GM10248 (cell line): ENCODE data around the gene NR2C2AP.

Experiments used
- CTCF ChIA-PET: fragments of 300-600 bp; sonication (Branson Sonifier 250); formaldehyde crosslinking; extraction: SDS; loops from one replicate; lab custom pipeline; 2021; ENCODE audit warnings: antibody characterized with exemption; lab: Yijun Ruan, JAX
- POLR2A ChIA-PET: fragments of 350-650 bp; sonication (Branson Sonifier 250); formaldehyde crosslinking; extraction: SDS; loops from one replicate; lab custom pipeline; 2020; ENCODE audit warnings: antibody characterized with exemption; lab: Yijun Ruan, JAX
- DNase-seq: peaks from one replicate; pipeline ENCODE4 v3.0.0; 2012; ENCODE audit errors: extremely low spot score
- TF ChIP-seq, protein P1 (sequence below): IDR thresholded peaks from 2 replicates; pipeline ENCODE4 v1.5.1; 2012; ENCODE audit warnings: mild to moderate bottlenecking, low read depth; ENCODE audit errors: extremely low read depth, missing control alignments, control extremely low read depth

Gene NR2C2AP

DNA sequence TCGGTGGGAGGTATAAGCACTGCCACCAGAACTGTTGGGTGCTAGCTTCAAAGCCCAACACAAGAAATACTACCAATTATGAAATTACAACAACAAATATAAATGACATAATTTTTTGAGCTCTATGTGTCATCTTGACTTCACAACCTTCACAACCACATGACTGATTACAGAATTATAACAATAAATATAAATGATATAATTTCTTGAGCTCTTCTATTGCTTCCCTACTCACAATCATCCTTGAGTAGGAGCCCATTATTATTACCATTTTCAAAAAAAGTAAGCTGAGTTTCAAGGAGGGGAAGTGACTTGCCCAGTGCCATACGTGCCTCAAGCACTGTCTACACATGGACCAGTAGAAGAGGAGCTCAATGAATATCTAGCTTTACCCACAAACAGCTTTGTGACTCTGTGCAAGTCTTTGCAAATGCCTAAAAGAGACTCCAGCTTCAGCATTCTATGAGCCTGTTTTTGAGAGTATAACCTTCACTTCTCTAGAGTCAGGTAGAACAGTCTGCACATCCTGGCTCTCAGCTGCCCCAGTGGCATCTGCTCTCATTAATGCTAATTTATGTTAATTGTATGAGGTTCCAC, 31.1 kb upstream of the NR2C2AP start:
- TF ChIP-seq, protein P1, sequence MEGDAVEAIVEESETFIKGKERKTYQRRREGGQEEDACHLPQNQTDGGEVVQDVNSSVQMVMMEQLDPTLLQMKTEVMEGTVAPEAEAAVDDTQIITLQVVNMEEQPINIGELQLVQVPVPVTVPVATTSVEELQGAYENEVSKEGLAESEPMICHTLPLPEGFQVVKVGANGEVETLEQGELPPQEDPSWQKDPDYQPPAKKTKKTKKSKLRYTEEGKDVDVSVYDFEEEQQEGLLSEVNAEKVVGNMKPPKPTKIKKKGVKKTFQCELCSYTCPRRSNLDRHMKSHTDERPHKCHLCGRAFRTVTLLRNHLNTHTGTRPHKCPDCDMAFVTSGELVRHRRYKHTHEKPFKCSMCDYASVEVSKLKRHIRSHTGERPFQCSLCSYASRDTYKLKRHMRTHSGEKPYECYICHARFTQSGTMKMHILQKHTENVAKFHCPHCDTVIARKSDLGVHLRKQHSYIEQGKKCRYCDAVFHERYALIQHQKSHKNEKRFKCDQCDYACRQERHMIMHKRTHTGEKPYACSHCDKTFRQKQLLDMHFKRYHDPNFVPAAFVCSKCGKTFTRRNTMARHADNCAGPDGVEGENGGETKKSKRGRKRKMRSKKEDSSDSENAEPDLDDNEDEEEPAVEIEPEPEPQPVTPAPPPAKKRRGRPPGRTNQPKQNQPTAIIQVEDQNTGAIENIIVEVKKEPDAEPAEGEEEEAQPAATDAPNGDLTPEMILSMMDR: no peak
- no peak for DNase-seq
- ChIA-PET CTCF (interaction anchor here (1.6 to 2.4 kb wide), 2 partner anchors 9 to 60 kb away, joined by 4 to 20 read pairs; no protein-coding TSS in a partner anchor), POLR2A (interaction anchor here (0.6 kb wide), 1 partner anchor 219 kb away, joined by 3 read pairs; no protein-coding TSS in a partner anchor)

DNA sequence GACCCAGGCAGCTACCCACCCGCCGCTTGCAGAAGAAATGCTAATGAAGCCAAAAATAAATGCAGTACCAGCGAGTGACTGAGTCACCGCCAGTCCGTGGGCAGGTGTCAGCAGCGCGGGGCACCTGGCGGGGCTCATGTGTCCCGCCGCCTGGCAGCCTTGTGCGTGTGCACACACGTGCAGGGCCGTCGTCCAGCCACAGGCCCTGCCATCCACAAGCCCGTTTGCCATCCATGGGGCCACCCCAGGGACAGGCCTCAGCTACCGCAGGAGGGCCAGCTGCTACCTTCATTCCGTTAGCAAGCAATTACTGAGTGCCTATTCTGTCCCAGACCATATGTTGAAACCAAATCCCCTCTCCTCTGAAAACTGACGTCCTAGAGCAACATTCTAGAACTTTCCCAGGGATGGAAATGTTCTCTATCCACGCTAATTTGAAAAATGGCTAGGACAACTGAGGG, 29.1 kb upstream of the NR2C2AP start:
- POLR2A ChIA-PET: no interaction called here
- CTCF ChIA-PET: no interaction called here
- TF ChIP-seq, protein P1: no peak

DNA sequence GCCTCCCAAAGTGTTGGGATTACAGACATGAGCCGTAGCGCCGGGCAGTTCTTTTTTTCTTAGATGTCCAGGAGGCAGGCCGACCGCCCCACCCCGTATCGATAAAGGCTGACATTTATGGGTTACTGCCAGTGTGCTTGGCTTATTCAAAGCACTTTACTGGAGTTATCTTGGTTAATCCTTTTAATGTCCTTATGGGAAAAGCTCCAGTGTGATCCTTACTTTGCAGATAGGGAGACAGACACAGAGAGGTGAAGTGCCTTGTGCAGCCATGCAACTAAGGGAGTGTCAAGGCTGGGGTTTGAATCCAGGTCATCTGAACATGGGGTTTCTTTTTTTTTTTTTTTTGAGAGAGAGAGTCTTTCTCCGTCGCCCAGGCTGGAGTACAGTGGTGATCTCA, 27.8 kb upstream of the NR2C2AP start:
- TF ChIP-seq, protein P1: no peak
- ChIA-PET CTCF (interaction anchor here (1.2 kb wide), 1 partner anchor 10 kb away, joined by 3 read pairs; no protein-coding TSS in a partner anchor), POLR2A (no interaction called here)
- no peak for DNase-seq

More for the DNA sequence above, 29.1 kb upstream of the NR2C2AP start:
- no peak for DNase-seq

DNA sequence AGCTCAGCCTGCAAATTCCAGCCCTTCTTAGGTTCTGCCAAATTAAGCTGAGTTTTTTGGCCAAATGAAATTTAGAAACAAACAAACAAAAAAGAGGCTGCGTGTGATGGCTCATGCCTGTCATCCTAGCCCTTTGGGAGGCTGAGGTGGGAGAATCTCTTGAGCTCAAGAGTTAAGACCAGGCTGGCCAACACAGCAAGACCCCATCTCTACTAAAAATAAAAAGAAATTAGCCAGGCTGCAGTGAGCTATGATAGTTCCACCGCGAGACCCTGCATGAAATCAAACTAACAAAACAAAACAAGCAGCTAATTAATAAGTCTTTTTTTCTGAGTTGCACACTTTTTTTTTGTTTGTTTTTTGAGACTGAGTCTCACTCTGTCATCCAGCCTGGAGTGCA, 26.5 kb upstream of the NR2C2AP start:
- TF ChIP-seq, protein P1: no peak
- CTCF ChIA-PET: interaction anchor here (0.9 to 1.3 kb wide), 2 partner anchors 29 to 84 kb away, joined by 3 read pairs; no protein-coding TSS in a partner anchor
- DNase-seq: no peak
- POLR2A ChIA-PET: no interaction called here

DNA sequence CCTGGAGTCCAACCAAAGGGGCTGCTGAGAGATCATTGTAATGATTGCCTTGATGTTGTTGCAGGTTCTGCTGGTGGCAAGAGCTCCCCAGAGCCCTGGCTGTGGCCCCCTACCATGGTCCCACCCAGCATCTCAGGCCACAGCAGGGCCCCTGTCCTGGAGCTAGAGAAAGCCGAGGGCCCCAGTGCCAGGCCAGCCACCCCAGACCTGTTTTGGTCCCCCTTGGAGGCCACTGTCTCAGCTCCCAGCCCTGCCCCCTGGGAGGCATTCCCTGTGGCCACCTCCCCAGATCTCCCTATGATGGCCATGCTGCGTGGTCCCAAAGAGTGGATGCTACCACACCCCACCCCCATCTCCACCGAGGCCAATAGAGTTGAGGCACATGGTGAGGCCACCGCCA, 24.0 kb upstream of the NR2C2AP start:
- CTCF ChIA-PET: interaction anchor here (1.2 to 1.4 kb wide), 2 partner anchors 19 to 44 kb away, joined by 3 read pairs; no protein-coding TSS in a partner anchor
- POLR2A ChIA-PET: no interaction called here

DNA sequence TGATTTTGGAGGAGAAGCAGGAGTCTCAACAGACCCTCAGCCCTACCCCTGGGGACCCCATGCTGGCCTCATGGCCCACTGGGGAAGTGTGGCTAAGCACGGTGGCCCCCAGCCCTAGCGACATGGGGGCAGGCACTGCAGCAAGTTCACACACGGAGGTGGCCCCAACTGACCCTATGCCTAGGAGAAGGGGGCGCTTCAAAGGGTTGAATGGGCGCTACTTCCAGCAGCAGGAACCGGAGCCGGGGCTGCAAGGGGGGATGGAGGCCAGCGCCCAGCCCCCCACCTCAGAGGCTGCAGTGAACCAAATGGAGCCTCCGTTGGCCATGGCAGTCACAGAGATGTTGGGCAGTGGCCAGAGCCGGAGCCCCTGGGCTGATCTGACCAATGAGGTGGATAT, 23.4 kb upstream of the NR2C2AP start:
- ChIA-PET CTCF (interaction anchor here (1.2 to 2.6 kb wide), 3 partner anchors 12 to 44 kb away, joined by 3 to 12 read pairs (median 3); no protein-coding TSS in a partner anchor), POLR2A (no interaction called here)
- no peak for DNase-seq
- TF ChIP-seq, protein P1: no peak

More for the DNA sequence above, 24.0 kb upstream of the NR2C2AP start:
- no peak for DNase-seq
- TF ChIP-seq, protein P1: no peak
